Stimulated activated CD8-positive, alpha-beta memory T cell treated with anti-CD3 and anti-CD28 coated beads, Interleukin-4, amount 100 ng/mL, for 24 hours (primary cell): ENCODE results near the gene MAPKAPK5.
"Not testable (repeated sequence)": the region's sequence is repeated elsewhere in the genome, so short reads cannot be mapped to it uniquely, and the experiment has no call there.

Source experiments
- DNase-seq: peaks from one replicate; pipeline ENCODE4 v3.0.0-alpha.2; 2020; ENCODE audit warnings: low read depth

The MAPKAPK5 gene

DNA sequence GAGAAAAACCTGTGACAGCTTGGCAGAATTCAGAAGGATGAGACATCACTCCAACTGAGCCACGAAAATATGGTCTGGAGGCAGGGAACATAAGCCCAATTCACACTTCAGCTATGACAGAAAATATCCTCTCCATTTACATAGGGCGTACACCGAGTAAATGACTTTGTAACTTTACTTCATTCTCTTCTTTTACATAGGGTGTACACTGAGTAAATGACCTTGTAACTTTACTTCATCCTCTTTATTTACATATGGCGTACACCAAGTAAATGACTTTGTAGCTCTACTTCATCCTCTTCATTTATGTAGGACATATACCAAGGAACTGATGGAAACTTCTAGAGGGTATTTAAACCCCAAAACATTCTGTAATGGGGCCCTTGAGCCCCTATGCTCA, 14.1 kb upstream of the MAPKAPK5 start:
- no peak for DNase-seq

DNA sequence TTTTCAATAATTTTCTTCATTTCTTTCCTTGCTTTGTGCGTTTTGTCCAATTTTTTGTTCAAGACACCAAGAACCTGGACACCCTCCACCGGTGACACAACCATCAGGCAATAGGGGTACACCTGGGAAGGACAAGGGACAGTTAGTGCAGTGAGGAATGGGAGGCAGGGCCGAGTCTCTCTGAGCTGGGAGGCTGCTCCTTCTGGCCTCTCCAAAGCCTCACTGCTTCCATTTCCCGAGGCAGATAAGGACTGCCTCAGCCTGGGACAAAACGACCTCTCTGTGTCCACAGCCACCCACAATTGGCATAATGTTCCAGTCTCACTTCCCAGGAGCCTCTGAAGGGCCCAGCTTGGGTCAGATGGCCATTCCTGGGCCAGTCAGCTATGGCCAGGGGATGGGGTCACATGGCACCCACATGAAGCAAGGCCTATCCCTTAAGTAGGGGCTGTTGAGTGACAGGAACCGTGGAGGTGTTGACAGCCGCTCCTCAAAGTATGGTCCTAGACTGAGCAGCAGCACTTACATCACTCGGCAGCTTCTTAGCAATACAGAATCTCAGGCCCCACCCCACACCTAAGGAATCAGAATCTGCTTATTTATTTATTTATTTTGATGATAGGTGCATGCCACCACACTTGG, 13.6 kb upstream of the MAPKAPK5 start:
- DNase-seq = no peak

DNA sequence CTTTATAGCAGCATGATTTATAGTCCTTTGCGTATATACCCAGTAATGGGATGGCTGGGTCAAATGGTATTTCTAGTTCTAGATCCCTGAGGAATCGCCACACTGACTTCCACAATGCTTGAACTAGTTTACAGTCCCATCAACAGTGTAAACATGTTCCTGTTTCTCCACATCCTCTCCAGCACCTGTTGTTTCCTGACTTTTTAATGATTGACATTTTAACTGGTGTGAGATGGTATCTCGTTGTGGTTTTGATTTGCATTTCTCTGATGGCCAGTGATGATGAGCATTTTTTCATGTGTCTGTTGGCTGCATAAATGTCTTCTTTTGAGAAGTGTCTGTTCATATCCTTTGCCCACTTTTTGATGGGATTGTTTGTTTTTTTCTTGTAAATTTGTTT, 12.4 kb upstream of the MAPKAPK5 start:
- DNase-seq = not testable (repeated sequence)

DNA sequence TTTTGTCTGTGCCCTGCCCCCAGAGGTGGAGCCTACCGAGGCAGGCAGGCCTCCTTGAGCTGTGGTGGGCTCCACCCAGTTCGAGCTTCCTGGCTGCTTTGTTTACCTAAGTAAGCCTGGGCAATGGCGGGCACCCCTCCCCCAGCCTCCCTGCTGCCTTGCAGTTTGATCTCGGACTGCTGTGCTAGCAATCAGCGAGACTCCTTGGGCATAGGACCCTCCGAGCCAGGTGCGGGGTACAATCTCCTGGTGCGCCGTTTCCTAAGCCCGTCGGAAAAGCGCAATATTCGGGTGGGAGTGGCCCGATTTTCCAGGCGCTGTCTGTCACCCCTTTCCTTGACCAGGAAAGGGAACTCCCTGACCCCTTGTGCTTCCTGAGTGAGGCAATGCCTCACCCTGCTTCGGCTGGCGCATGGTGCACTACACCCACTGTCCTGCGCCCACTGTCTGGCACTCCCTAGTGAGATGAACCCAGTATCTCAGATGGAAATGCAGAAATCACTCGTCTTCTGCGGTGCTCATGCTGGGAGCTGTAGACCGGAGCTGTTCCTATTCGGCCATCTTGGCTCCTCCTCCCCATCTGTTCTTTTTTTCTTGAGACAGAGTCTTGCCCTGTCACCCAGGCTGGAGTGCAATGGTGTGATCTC, 7.2 kb upstream of the MAPKAPK5 start:
- not testable (repeated sequence) for DNase-seq

DNA sequence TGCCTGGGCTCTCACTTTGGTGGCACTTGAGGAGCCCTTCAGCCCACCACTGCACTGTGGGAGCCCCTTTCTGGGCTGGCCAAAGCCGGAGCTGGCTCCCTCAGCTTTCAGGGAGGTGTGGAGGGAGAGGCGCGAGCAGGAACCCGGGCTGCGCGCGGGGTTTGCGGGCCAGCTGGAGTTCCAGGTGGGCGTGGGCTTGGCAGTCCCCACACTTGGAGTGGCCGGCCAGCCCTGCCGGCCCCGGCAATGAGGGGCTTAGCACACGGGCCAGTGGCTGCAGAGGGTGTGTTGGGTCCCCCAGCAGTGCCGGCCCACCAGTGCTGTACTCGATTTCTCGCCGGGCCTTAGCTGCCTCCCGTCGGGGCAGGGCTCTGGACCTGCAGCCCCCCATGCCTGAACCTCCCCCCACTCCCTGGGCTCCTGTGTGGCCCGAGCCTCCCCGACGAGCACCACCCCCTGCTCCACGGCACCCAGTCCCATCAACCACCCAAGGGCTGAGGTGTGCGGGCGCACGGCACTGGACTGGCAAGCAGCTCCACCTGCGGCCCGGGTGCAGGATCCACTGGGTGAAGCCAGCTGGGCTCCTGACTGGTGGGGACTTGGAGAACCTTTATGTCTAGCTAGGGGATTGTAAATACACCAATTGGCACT, 6.4 kb upstream of the MAPKAPK5 start:
- not testable (repeated sequence) for DNase-seq

DNA sequence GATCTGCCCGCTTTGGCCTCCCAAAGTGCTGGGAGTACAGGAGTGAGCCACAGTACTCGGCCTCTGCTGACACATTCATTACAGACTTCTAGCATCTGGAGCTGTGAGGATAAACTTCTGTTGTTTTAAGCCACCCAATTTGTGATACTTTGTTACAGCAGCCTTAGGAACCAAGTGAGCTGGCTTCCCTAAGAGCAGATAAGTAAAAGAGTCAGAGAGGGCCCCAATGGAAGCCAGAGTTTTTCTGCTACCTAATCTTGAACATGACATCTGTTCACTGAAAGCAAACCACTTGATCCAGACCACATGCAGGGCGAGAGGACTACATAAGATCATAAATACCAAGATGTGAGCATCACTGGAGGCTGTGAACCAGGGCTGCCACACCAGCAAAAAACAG, 3.7 kb upstream of the MAPKAPK5 start:
- no peak for DNase-seq

DNA sequence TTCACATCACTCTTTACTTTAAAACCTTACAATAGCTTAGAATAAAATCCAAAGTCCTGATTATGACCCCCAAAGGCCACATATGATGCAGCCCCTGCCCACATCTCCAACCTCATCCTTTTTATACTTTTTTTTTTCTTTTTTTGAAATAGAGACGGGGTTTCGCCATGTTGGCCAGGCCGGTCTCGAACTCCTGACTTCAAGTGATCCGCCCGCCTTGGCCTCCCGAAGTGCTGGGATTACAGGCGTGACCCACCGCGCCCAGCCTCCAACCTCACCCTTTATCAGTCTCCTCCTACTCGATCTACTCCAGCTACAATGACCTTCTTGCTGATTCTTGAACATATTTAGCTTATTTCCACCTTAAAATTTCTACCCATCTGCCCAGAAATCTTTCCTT, 1.2 kb upstream of the MAPKAPK5 start:
- no peak for DNase-seq

DNA sequence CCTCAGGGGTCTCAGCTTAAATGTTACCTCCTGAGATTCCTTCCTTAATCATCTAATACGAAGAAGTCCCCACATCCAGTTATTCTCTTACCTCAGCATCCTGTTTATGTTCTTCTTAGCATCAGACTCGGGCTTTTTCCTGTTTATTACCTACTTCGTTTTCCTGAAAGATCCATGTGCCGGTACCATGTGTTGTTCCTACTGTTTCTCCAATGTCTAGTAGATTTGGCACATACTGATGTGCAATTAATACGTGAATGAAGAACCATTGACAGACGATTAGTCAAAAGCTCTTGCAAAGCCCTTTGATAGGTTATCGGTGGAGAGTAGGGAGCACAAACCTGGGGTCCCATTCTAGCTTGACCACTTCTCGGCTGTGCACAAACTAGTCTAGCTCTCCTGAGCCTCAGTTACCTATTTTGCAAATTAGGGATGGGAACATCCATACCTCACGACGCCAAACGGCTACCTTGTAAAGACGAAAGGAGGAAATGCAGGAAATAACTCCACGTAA, 735 bp upstream of the MAPKAPK5 start:
- no peak for DNase-seq

DNA sequence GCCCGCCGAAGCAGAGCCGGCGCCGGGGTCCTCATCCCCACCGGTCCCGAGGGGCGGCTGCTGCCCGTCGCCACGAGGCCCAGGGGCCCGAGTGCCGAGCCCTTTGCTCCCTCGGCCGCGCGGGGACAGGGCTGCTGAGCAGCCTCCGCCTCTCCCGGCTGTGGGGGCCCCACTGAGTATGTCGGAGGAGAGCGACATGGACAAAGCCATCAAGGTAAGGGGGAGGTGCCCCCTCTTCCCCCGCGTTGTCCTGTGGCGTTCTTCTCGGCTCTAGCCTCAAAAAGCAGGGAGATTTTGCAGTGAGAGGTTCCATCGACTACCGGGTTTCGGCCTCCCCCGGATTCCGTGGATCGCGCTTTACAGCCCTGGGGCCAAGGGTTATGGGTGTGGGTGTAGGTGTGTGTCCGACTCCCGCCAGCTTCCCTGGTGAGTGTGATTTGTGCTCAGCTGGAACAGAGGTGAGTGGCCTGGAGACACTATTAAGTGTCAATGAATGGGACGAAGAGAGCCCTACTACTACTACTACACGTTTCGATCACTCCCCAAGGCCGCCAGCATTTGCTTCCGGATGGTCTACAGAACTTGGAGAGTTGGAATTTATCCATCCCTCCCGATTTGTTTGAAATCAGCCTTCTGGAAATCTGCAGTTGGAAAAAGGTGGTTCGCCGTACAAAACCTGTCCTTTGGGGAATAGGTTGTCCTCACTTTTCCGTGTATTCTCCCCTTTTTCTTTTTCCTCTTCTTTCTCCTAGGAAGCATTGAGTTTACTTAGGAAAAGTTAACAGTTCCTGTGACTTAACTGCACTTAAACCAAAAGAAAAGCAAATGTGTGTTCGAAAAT, 748 bp downstream of the MAPKAPK5 start:
- peak; percentile 21 for DNase-seq

DNA sequence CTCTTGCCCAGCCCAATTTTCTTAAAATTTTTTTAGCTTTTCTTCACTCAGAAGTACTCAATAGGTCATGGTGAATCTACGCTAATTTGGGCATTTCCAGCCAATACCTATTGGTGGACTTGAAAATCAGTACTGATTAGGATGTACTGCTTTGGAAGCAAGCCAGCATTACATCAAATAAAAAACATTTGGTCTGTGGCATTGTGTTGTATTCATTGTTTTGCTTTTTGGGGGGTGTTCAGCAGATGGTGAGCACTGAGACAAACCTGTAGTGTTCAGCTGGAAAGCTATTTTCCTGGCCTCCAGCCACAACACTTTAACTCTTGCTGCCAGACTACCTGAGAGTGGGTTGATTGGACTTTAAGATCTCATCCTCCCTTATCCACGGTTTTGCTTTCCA, 4.0 kb downstream of the MAPKAPK5 start:
- DNase-seq = no peak

DNA sequence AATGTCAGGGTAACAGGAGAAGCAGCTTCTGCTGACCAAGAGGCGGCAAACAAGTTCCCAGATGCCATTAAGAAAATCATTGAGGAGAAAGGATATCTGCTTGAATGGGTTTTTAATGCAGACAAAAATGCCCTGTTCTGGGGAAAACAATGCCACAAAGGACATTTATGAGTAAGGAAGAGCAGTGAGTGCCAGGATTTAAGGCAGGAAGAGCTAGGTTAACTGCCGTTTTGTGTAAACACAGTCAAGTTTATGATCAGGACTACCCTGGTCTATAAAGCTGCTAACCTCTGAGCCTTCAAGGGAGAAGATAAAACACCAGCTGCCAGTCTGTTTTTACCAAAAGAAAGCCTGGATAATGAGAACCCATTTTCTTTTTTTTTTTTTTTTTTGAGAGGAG, 8.5 kb downstream of the MAPKAPK5 start:
- DNase-seq = no peak

DNA sequence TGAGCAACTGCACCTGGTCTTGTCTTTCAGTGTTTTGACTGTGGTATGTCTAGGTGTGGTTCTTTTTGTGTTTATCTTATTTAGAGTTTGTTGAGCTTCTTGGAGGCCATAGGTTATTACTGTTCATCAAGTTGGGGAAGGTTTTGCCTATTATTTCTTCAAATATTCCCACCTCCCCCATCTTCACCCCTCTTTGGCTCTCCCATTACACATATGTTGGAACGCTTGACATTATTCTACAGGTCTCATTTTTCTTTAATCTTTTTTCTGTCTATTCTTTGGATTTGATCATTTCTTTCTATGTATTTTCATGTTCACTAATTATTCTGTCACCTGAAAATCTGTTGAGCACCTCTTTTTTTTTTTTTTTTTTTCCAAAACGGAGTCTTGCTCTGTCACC, 16.2 kb downstream of the MAPKAPK5 start:
- DNase-seq = no peak

DNA sequence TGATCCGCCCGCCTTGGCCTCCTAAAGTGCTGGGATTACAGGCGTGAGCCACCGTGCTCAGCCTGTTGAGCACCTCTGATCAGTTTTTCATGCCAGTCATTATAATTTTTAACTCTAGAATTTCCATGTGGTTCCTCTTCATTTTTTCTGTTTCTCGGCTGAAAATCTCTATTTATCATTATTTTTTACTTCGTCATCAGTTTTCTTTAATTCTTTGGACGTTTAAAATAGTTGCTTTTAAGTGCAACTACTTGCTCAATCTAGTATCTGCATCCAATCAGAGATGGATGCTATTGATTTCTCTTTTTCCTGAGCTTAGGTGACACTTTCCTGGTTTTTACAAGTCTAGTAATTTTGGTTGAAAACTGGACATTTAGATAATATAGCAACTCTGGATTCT, 16.8 kb downstream of the MAPKAPK5 start:
- no peak for DNase-seq

DNA sequence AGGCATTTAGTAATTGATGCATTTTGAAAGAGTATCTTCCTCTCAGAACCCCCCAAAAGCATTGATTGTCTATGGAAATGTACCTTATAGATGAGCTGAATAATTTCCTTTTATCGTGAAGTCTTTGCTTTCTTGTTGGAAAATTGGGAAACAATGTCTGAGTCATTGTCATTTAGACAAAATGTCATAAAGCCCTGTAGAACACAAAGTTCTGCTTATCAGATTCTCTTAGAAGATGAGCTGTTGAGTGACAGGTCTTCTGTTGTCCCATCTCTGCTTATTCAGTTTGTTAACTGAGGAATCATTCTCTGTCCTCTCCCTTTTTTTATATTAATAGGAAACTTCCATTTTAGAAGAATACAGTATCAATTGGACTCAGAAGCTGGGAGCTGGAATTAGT, 22.9 kb downstream of the MAPKAPK5 start:
- DNase-seq = no peak

DNA sequence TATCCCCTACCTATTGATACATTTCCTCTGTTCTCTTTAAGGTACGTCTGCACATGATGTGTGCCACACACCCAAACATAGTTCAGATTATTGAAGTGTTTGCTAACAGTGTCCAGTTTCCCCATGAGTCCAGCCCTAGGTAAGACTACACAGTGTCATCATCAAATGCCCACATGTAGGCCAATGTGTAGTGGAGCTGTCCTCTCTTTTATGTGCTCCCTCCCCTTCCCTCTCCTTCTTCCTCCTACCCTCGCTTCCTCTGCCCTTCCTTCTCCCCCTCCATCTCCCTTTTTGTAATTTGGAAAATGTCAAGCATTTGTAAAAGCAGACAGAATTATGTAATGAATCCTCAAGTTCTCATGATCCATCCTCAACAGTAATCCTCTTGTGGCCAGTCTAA, 25.5 kb downstream of the MAPKAPK5 start:
- no peak for DNase-seq

DNA sequence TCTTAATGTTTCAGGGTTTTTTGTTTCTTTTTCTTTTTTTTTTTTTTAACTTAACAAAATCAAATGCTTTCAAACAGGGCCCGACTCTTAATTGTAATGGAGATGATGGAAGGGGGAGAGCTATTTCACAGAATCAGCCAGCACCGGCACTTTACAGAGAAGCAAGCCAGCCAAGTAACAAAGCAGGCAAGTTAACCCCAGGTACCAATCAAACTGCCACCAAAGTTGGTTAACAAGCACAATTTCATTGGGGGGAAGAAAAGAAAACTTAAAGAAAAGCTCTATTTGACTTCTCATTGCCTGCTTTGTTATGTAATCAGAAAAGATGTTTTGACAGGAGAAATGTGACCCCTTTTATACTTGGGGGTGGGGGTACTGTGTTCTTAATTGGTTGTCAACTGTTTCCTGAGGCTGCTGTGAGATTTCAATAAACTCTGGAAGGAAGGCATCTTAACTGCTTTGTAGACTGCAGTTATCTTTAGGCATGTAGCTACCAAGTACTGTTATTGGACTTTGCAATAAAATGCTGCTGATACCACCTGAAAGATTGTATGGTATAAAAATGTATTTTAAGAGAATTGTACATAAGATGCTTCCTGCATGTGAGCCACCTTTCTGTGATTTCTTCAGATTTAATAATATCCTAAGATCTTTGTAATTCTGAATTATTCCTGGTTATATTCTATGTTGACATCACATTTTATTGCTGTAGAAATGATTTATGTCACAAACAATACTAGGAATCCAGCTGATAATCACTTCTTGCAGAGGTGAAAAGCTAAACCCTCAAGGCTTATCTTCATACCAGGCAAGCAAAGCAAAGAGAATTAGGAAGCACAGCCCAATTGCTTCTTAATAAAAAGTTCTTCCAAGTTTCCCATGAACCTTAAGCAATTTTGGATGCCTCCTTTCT, 26.9 kb downstream of the MAPKAPK5 start:
- no peak for DNase-seq

DNA sequence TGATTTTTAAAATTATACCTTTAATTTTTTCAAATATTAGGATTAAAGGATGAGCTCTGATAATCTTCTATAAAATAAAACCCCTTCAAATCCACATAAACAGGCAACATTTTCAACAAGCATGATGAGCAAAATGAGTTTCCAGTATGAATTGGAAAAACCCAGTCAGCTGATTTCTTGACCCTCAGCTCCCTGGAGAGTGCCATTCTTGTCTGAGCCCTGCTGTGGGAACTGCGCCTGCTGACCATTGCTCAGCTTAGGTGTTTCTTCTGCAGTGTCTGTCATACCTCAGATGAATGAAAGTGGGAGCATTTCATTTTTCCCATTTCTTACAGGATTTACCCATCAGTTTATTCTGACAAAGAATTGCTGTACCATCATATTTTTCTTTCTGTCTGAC, 27.6 kb downstream of the MAPKAPK5 start:
- DNase-seq = no peak

DNA sequence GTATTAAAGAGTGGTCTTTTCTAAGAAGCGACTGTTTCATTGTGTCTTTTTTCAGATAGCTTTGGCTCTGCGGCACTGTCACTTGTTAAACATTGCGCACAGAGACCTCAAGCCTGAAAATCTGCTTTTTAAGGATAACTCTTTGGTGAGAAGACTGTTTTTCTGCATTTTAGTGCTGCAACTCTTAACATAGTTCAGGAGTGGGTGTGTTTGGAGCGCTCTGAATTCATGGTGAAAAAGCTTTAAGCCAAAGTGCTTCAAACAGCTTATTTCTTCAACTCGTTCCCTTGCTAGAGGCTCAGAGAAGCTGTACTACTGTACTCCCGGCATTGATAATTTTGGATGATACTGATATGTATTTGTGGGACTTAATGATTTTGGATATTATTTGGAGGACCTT, 28.2 kb downstream of the MAPKAPK5 start:
- no peak for DNase-seq

DNA sequence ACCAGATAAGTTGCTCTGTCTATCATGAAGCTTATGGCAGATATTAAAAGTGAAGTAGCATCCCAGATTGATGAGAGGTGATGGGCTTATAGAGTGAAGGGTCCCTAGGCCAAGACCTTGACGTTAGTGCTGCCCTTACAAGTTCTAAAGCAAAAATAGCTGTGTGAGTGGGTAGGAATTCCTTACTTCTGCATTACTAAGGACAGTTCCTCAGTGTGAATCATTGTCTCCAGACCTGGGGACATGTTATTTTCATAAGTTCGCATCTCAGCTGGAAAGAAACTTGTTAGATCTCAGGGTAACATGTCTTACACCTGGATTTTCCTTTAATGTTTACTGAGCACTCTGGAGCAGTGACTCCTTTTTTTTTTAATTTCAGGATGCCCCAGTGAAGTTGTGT, 28.7 kb downstream of the MAPKAPK5 start:
- DNase-seq = no peak

DNA sequence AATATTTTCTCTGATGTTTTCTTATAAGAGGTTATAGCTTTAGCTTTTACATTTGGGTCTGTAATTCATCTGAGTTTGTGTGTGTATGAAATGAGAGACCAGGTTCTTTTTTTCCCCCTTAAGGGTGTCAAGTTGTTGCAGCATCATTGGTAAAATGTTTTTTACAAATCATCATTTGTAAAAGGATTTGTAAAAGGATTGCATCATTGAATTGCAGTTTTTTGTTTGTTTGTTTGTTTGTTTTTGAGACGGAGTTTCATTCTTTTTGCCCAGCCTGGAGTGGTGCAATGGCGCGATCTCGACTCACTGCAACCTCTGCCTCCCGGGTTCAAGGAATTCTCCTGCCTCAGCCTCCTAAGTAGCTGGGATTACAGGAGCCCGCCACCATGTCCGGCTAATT, 31.1 kb downstream of the MAPKAPK5 start:
- no peak for DNase-seq

DNA sequence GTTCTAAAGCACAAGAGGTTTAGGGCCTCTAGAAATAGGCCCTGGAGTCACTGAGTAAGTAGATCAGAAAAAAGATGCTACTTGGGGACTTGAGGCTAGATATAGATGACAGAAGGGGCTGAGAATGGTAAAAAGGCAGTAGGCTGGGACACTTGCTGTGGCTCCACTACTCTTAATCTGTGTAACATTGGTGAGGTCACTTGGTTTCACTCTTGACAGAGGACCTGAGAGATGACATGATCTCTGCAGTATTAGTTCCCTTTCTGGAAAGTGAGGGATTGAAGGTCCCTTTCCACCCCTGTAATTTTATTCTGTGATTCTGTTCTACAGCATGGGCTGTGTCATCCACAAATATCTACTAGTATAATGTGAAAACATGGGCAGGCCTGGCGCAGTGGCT, 39.7 kb downstream of the MAPKAPK5 start:
- DNase-seq = no peak
